K562 (cell line): Measurements from ENCODE around the gene CPED1. TPM values are rescaled to one million over a fixed set of nuclear protein-coding genes. Genes with fewer than 3 reads are reported as not detected.

Source experiments
- EHMT2 ChIP-seq: fragments of 450-650 bp; IDR thresholded peaks from 2 replicates; pipeline ENCODE4 v1.6.1; 2018; ENCODE audit warnings: antibody characterized with exemption
- ILK ChIP-seq: fragments of 450-650 bp; IDR thresholded peaks from 2 replicates; pipeline ENCODE4 v1.6.1; 2016; ENCODE audit warnings: missing genetic modification characterization, low read depth, mild to moderate bottlenecking, missing compliant biosample characterization, moderate library complexity, borderline replicate concordance
- MEIS2 ChIP-seq: fragments of 450-650 bp; IDR thresholded peaks from 2 replicates; pipeline ENCODE4 v1.6.1; 2014; ENCODE audit warnings: mild to moderate bottlenecking; ENCODE audit not compliant: partially characterized antibody
- MIER1 ChIP-seq: fragments of 450-650 bp; IDR thresholded peaks from 2 replicates; pipeline ENCODE4 v1.6.1; 2016; ENCODE audit warnings: antibody characterized with exemption, mild to moderate bottlenecking, low read depth
- MYNN ChIP-seq, 2 experiments: sonication (generic); formaldehyde crosslinking in 1 of 2; IDR thresholded peaks; 2 replicates each; pipeline versions ENCODE4 v1.5.0 to v1.6.1; 2016 to 2020; ENCODE audit warnings: antibody characterized with exemption in 1 of 2, missing genetic modification reagents in 1 of 2
- PCBP1 ChIP-seq: fragments of 200-400 bp; formaldehyde crosslinking; IDR thresholded peaks from 2 replicates; pipeline ENCODE4 v1.6.1; 2018; ENCODE audit warnings: mild to moderate bottlenecking, low read depth, low read length; ENCODE audit not compliant: poor library complexity, severe bottlenecking
- PHF8 ChIP-seq: fragments of 200-600 bp; sonication (generic); IDR thresholded peaks from 2 replicates; pipeline ENCODE4 v1.6.1; 2012; ENCODE audit warnings: mixed run types, mild to moderate bottlenecking, inconsistent platforms, low read length, moderate library complexity, borderline replicate concordance
- PURB ChIP-seq: sonication (generic); formaldehyde crosslinking; IDR thresholded peaks from 2 replicates; pipeline ENCODE4 v1.9.0; 2021; ENCODE audit warnings: low read depth, mild to moderate bottlenecking, missing genetic modification reagents
- RAD51 ChIP-seq: fragments of 450-650 bp; IDR thresholded peaks from 2 replicates; pipeline ENCODE4 v1.7.1; 2016; ENCODE audit warnings: low read depth, mild to moderate bottlenecking, borderline replicate concordance
- RFX7 ChIP-seq: fragments of 250-450 bp; sonication (Bioruptor Pico); IDR thresholded peaks from 2 replicates; pipeline ENCODE4 v1.5.1; 2021; ENCODE audit warnings: mild to moderate bottlenecking
- THRB ChIP-seq: fragments of 450-650 bp; formaldehyde crosslinking; conservative IDR thresholded peaks from 2 replicates; pipeline ENCODE4 v1.4.0; 2022; ENCODE audit warnings: mild to moderate bottlenecking, missing genetic modification characterization
- ZBTB17 ChIP-seq: fragments of 450-650 bp; formaldehyde crosslinking; IDR thresholded peaks from 2 replicates; pipeline ENCODE4 v1.4.0; 2020; ENCODE audit warnings: mild to moderate bottlenecking
- ZNF175 ChIP-seq: fragments of 200-800 bp; sonication (Bioruptor generic); IDR thresholded peaks from 2 replicates; pipeline ENCODE4 v1.6.1; 2016; ENCODE audit warnings: low read depth, mild to moderate bottlenecking, missing genetic modification characterization, missing compliant biosample characterization
- ZNF639 ChIP-seq, 2 experiments: fragments of 200-800 bp in 1 of 2; sonication (Bioruptor generic) in 1 of 2; sonication (generic) in 1 of 2; formaldehyde crosslinking in 1 of 2; IDR thresholded peaks in 1 of 2; conservative IDR thresholded peaks in 1 of 2; 2 replicates each; pipeline versions ENCODE4 v1.5.0 to v1.6.1; 2016 to 2020; ENCODE audit warnings: missing compliant biosample characterization in 1 of 2, missing genetic modification characterization in 1 of 2, missing genetic modification reagents in 1 of 2
- ZNF696 ChIP-seq: fragments of 250-450 bp; sonication (Bioruptor Pico); conservative IDR thresholded peaks from 2 replicates; pipeline ENCODE4 v1.4.0; 2020; ENCODE audit warnings: mild to moderate bottlenecking, moderate library complexity
- polyA plus RNA-seq, 8 experiments: library from polyadenylated mRNA; depleted of rRNA in 4 of 8; stranded (reverse) in 5 of 8; unstranded in 3 of 8; fragments of >200 nt; fragmentation: Nextera tagmentation in 2 of 8; fragmentation: Illumina TruSeq in 1 of 8; extraction: Ambion mirVana in 2 of 8; extraction: Trizol in 1 of 8; gene quantifications; 2 replicates each; pipeline versions ENCODE4 v1.2.1 to v1.2.3, GENCODE V29; 2011 to 2014; ENCODE audit warnings: inconsistent platforms in 1 of 8, missing spikeins in 1 of 8
- total RNA-seq, 7 experiments: library from RNA; depleted of rRNA in 6 of 7; stranded (reverse); fragments of >200 nt in 6 of 7; fragmentation: Illumina TruSeq in 2 of 7; extraction: Trizol in 2 of 7; gene quantifications; 2 replicates each; pipeline versions ENCODE4 v1.2.1 to v1.2.3, GENCODE V29; 2011 to 2021; ENCODE audit warnings: low replicate concordance in 1 of 7
- TF ChIP-seq, protein P1 (sequence below): sonication (generic); formaldehyde crosslinking; IDR thresholded peaks from 2 replicates; pipeline ENCODE4 v1.8.1; 2022; ENCODE audit warnings: missing genetic modification reagents
- TF ChIP-seq, protein P2 (sequence below): fragments of 450-650 bp; IDR thresholded peaks from 2 replicates; pipeline ENCODE4 v1.6.1; 2016; ENCODE audit warnings: low read depth, mild to moderate bottlenecking, moderate library complexity
- TF ChIP-seq, protein P3 (sequence below): sonication (generic); formaldehyde crosslinking; IDR thresholded peaks from 2 replicates; pipeline ENCODE4 v1.8.0; 2022; ENCODE audit warnings: mild to moderate bottlenecking, missing genetic modification reagents
- TF ChIP-seq, protein P4 (sequence below): fragments of 250-450 bp; sonication (Bioruptor Pico); IDR thresholded peaks from 2 replicates; pipeline ENCODE4 v1.5.0; 2021; ENCODE audit warnings: mild to moderate bottlenecking, borderline replicate concordance

The CPED1 gene
- total and polyA plus RNA-seq, 9 of the 15 experiments (the other 6 are each of a cell fraction or from before 2014, with no cell fraction given), result 195 to 393 (median 290) TPM

GRCh38 chr7:121042195-121042594, 53.7 kb downstream of the CPED1 start (continued):
- TF ChIP-seq ZNF639 (CRISPR knock-in tag; conservative IDR thresholded peaks at IDR 0.05 in 1 of 2, IDR thresholded peaks at IDR 0.05 in 1 of 2) (no peak), PHF8 (no peak), EHMT2 (no peak), MIER1 (no peak), THRB (CRISPR knock-in tag) (no peak), ZBTB17 (no peak; the same call in 1 of the 2 replicates), ILK (no peak; the same call in 1 of the 2 replicates), MEIS2 (no peak), PURB (CRISPR knock-in tag) (no peak), PCBP1 (no peak), RFX7 (peak; percentile 71; the same call in 1 of the 2 replicates), ZNF696 (0 out of 2 replicates have a peak, but pooled peaks have one; percentile 27), ZNF175 (CRISPR knock-in tag) (peak; percentile 1; the same call in 1 of the 2 replicates), RAD51 (no peak), MYNN (IDR thresholded peaks at IDR 0.05) (no peak), MYNN (CRISPR knock-in tag; IDR thresholded peaks at IDR 0.05) (no peak)
- TF ChIP-seq, protein P1, sequence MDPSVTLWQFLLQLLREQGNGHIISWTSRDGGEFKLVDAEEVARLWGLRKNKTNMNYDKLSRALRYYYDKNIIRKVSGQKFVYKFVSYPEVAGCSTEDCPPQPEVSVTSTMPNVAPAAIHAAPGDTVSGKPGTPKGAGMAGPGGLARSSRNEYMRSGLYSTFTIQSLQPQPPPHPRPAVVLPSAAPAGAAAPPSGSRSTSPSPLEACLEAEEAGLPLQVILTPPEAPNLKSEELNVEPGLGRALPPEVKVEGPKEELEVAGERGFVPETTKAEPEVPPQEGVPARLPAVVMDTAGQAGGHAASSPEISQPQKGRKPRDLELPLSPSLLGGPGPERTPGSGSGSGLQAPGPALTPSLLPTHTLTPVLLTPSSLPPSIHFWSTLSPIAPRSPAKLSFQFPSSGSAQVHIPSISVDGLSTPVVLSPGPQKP (CRISPR knock-in tag), result no peak
- TF ChIP-seq, protein P2, sequence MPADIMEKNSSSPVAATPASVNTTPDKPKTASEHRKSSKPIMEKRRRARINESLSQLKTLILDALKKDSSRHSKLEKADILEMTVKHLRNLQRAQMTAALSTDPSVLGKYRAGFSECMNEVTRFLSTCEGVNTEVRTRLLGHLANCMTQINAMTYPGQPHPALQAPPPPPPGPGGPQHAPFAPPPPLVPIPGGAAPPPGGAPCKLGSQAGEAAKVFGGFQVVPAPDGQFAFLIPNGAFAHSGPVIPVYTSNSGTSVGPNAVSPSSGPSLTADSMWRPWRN, result no peak
- TF ChIP-seq, protein P3, sequence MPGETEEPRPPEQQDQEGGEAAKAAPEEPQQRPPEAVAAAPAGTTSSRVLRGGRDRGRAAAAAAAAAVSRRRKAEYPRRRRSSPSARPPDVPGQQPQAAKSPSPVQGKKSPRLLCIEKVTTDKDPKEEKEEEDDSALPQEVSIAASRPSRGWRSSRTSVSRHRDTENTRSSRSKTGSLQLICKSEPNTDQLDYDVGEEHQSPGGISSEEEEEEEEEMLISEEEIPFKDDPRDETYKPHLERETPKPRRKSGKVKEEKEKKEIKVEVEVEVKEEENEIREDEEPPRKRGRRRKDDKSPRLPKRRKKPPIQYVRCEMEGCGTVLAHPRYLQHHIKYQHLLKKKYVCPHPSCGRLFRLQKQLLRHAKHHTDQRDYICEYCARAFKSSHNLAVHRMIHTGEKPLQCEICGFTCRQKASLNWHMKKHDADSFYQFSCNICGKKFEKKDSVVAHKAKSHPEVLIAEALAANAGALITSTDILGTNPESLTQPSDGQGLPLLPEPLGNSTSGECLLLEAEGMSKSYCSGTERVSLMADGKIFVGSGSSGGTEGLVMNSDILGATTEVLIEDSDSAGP (CRISPR knock-in tag), result no peak
- TF ChIP-seq, protein P4, sequence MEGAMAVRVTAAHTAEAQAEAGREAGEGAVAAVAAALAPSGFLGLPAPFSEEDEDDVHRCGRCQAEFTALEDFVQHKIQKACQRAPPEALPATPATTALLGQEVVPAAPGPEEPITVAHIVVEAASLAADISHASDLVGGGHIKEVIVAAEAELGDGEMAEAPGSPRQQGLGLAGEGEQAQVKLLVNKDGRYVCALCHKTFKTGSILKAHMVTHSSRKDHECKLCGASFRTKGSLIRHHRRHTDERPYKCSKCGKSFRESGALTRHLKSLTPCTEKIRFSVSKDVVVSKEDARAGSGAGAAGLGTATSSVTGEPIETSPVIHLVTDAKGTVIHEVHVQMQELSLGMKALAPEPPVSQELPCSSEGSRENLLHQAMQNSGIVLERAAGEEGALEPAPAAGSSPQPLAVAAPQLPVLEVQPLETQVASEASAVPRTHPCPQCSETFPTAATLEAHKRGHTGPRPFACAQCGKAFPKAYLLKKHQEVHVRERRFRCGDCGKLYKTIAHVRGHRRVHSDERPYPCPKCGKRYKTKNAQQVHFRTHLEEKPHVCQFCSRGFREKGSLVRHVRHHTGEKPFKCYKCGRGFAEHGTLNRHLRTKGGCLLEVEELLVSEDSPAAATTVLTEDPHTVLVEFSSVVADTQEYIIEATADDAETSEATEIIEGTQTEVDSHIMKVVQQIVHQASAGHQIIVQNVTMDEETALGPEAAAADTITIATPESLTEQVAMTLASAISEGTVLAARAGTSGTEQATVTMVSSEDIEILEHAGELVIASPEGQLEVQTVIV (CRISPR knock-in tag), result no peak
